ENCODE results near the gene CIZ1. TPM values are rescaled to one million over a fixed set of nuclear protein-coding genes. Genes with fewer than 3 reads are reported as not detected.

CIZ1 gene
- total RNA-seq, 1 donor from 2014 or later: 101 TPM

DNA sequence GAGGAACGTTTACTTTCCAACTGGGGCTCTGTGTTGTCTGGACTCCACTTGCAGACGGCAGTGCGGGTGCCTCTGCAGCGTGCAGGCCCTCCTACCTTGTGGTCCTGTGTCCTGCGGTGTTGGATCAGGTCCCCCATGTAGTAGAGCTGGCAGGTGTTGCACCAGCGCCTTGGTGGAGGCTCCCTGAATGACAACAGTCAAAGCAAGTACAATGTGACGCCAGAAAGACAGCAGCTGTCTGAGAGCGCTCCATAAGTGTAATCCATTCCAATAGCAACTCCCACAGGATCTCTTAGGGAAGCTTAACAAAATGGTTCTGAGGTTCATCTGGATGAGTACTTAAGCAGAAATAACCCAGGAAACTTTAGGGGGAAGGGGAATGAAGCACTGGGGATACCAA is 21.4 kb downstream of the CIZ1 start:
- Histone ChIP-seq H3K9me3 (no peaks in the 10 kb centered on the region), H3K4me1 (no peaks in the 10 kb centered on the region), H3K36me3 (peaks cover 0 to 70% of the 10 kb centered on the region in 2 donors), H3K27ac (no peak overlapping the region), H3K27me3 (no peaks in the 10 kb centered on the region), H3K4me3 (no peak overlapping the region)
- no peak for DNase-seq (ENCODE audit: extremely low spot score in 2 of 2)
- TF ChIP-seq CTCF (IDR thresholded peaks at IDR 0.05) (no peak), POLR2AphosphoS5 (IDR thresholded peaks at IDR 0.05; ENCODE audit: insufficient read depth in 1 of 2, low read depth in 1 of 2) (no peak), POLR2A (IDR thresholded peaks at IDR 0.05) (no peak)
- intact Hi-C loops (cut with DNase I): no loop called here

DNA sequence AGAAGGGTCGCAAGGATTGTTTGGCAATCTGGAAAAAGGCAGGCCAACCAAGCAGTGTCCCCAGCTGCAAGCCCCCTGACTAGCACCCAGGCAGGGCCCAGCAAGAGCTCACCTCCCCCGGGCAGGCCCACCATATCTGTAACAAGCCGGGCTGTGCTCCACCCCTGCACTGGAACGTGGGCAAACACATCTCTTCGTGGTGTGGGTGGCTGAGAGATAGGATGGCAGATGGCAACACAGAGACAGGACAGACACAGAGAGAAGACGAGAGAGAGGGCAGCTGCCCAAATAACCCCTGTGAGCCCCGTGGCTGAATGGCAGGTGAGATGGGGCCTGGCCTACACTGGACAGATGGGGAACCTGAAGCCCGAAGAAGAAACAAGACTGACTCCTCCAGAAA is 21.9 kb downstream of the CIZ1 start:
- TF ChIP-seq CTCF (IDR thresholded peaks at IDR 0.05) (no peak), POLR2AphosphoS5 (IDR thresholded peaks at IDR 0.05; ENCODE audit: insufficient read depth in 1 of 2, low read depth in 1 of 2) (no peak), POLR2A (IDR thresholded peaks at IDR 0.05) (no peak)
- Histone ChIP-seq H3K27ac (no peak overlapping the region), H3K27me3 (no peaks in the 10 kb centered on the region), H3K9me3 (no peaks in the 10 kb centered on the region), H3K36me3 (peaks cover 0 to 70% of the 10 kb centered on the region in 2 donors), H3K4me1 (no peaks in the 10 kb centered on the region), H3K4me3 (no peak overlapping the region)
- intact Hi-C loops (cut with DNase I): no loop called here
- DNase-seq (ENCODE audit: extremely low spot score in 2 of 2): no peak

DNA sequence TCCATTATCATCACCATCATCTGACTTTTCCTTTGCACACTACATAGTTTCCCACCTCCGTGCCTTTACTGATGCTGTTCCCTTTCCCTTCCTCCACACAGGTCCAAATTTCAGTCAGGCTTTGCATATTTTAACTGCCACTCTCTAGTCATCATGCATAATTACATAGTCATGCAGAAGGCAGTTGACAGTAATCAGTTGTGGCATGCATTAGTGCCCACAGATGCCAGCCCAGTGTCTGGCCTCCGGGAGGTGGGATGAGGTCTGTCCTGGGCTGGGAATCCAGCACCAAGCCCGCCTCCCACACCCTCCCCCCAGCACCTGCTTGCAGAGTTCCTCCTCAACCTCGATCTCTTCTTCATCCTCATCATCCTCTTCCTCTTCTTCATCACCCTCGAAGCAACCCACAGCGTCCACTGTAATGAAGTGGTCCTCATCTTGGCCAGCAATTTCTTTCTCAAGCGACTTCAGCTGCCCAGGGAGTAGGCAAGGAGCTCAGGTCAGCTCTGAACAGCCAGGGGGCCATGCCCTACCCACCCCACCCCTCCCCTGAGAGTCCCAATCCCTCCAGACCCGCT is 22.6 kb downstream of the CIZ1 start:
- Histone ChIP-seq H3K27me3 (no peaks in the 10 kb centered on the region), H3K4me1 (no peaks in the 10 kb centered on the region), H3K36me3 (peaks cover 0 to 72% of the 10 kb centered on the region in 2 donors), H3K9me3 (no peaks in the 10 kb centered on the region), H3K27ac (no peak overlapping the region), H3K4me3 (no peak overlapping the region)
- DNase-seq (ENCODE audit: extremely low spot score in 2 of 2): no peak
- TF ChIP-seq CTCF (IDR thresholded peaks at IDR 0.05) (no peak), POLR2A (IDR thresholded peaks at IDR 0.05) (no peak), POLR2AphosphoS5 (IDR thresholded peaks at IDR 0.05; ENCODE audit: insufficient read depth in 1 of 2, low read depth in 1 of 2) (no peak)
- intact Hi-C loops (cut with DNase I): no loop called here

GRCh38 chr9:128167209-128167608 is 24.2 kb downstream of the CIZ1 start:
- TF ChIP-seq POLR2A (IDR thresholded peaks at IDR 0.05) (no peak), POLR2AphosphoS5 (IDR thresholded peaks at IDR 0.05; ENCODE audit: insufficient read depth in 1 of 2, low read depth in 1 of 2) (no peak), CTCF (IDR thresholded peaks at IDR 0.05) (no peak)
- Histone ChIP-seq H3K36me3 (peaks cover 0 to 85% of the 10 kb centered on the region in 2 donors), H3K4me3 (no peak overlapping the region), H3K27me3 (no peaks in the 10 kb centered on the region), H3K27ac (no peak overlapping the region), H3K4me1 (peaks cover 2% of the 10 kb centered on the region), H3K9me3 (no peaks in the 10 kb centered on the region)
- DNase-seq (ENCODE audit: extremely low spot score in 2 of 2): no peak
- intact Hi-C loops (cut with DNase I): no loop called here

- DNase-seq (ENCODE audit: extremely low spot score in 2 of 2): no peak
- peaks cover 13% of the 10 kb centered on the region for H3K4me1 ChIP-seq
- H3K27me3 ChIP-seq: no peaks in the 10 kb centered on the region
- H3K9me3 ChIP-seq: no peaks in the 10 kb centered on the region
- intact Hi-C loops (cut with DNase I): no loop called here
- TF ChIP-seq POLR2AphosphoS5 (IDR thresholded peaks at IDR 0.05; ENCODE audit: insufficient read depth in 1 of 2, low read depth in 1 of 2) (no peak), CTCF (IDR thresholded peaks at IDR 0.05) (no peak)
- H3K27ac ChIP-seq: no peak overlapping the region
- H3K36me3 ChIP-seq: peaks cover 0 to 85% of the 10 kb centered on the region in 2 donors
- H3K4me3 ChIP-seq: no peak overlapping the region
These were observed 25.2 kb downstream of the CIZ1 start for GRCh38 chr9:128166169-128166568.

All from vagina (tissue), 2 donors.